ENCODE results near the gene ATP6AP2. TPM values are rescaled to one million over a fixed set of nuclear protein-coding genes. Genes with fewer than 3 reads are reported as not detected.
A peak's percentile ranks its signal among the peaks of the same experiment; 100 is the strongest.

ATP6AP2 gene
- polyA plus RNA-seq, 1 donor (not counting 4 experiments of a cell fraction or from before 2014, with no cell fraction given): 176 TPM

DNA sequence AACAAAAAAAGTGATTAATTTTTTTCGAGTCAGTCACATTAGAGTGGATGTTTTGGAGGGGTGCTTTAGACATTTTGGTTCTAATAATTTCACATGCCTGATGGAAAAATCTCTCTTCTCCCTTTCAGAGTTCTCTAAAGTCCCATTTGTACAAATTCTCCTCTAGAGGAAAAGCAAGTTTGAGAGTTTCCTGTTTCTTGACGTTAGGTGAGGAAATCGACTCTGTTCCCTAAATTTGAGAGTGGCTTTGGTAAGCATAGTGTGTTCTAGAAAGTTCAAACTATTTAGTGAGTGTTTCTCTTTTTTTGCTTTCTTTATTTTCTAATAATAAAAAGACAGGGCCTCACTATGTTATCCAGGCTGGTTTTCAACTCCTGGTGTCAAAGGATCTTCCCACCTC lies 1.6 kb upstream of the ATP6AP2 start:
- Histone ChIP-seq H2AFZ (ENCODE audit: control insufficient read depth, low read length) (no peak overlapping the region), H4K20me1 (ENCODE audit: control insufficient read depth, extremely low read depth, insufficient read depth, low read length) (no peaks in the 10 kb centered on the region), H3K9ac (ENCODE audit: control insufficient read depth, extremely low read depth, insufficient read depth, low read length) (no peak overlapping the region), H3K36me3 (ENCODE audit: control insufficient read depth in 2 of 2, extremely low read depth in 1 of 2, insufficient read depth in 2 of 2, low read length in 2 of 2) (no peaks in the 10 kb centered on the region), H3K27ac (ENCODE audit: control insufficient read depth, insufficient read depth, low read length) (no peak overlapping the region), H3K4me3 (ENCODE audit: control insufficient read depth in 2 of 3, extremely low read depth in 1 of 3, insufficient read depth in 2 of 3, low read depth in 1 of 3, low read length in 3 of 3) (no peak overlapping the region), H3K9me1 (ENCODE audit: control insufficient read depth, extremely low read depth, insufficient read depth, low read length) (no peaks in the 10 kb centered on the region), H3K4me2 (ENCODE audit: control insufficient read depth, extremely low read depth, insufficient read depth, low read depth, low read length) (no peak overlapping the region), H3K79me2 (ENCODE audit: control insufficient read depth, insufficient read depth, low read length) (peaks cover 25% of the 10 kb centered on the region), H3K9me3 (ENCODE audit: control insufficient read depth, low read depth, low read length) (no peaks in the 10 kb centered on the region), H3K4me1 (ENCODE audit: control insufficient read depth, extremely low read depth, insufficient read depth, low read length) (peaks cover 5% of the 10 kb centered on the region), H3K27me3 (ENCODE audit: control insufficient read depth, extremely low read depth, insufficient read depth, low read length) (no peaks in the 10 kb centered on the region)
- no peak for DNase-seq (ENCODE audit: low read depth, low spot score)
- dilution Hi-C loops (cut with MboI; ENCODE audit: extremely low pct_ligation_motif_present, low sequenced_read_pairs): no loop called here
- FAIRE-seq: no peak
- TF ChIP-seq CTCF (optimal IDR thresholded peaks at IDR 0.05 in 1 of 3, IDR thresholded peaks at IDR 0.05 in 1 of 3, conservative IDR thresholded peaks at IDR 0.05 in 1 of 3; ENCODE audit: extremely low read depth in 1 of 3, insufficient read depth in 2 of 3, low read length in 3 of 3) (no peak), EZH2 (IDR thresholded peaks at IDR 0.05; ENCODE audit: low read length) (no peak)

- no peaks in the 10 kb centered on the region for H3K27me3 ChIP-seq (ENCODE audit: control insufficient read depth, extremely low read depth, insufficient read depth, low read length)
- no peaks in the 10 kb centered on the region for H3K9me3 ChIP-seq (ENCODE audit: control insufficient read depth, low read depth, low read length)
- peaks cover 25% of the 10 kb centered on the region for H3K79me2 ChIP-seq (ENCODE audit: control insufficient read depth, insufficient read depth, low read length)
- no peak for FAIRE-seq
- TF ChIP-seq CTCF (optimal IDR thresholded peaks at IDR 0.05 in 1 of 3, IDR thresholded peaks at IDR 0.05 in 1 of 3, conservative IDR thresholded peaks at IDR 0.05 in 1 of 3; ENCODE audit: extremely low read depth in 1 of 3, insufficient read depth in 2 of 3, low read length in 3 of 3): no peak
- TF ChIP-seq EZH2 (IDR thresholded peaks at IDR 0.05; ENCODE audit: low read length): no peak
- H3K36me3 ChIP-seq (ENCODE audit: control insufficient read depth in 2 of 2, extremely low read depth in 1 of 2, insufficient read depth in 2 of 2, low read length in 2 of 2): no peaks in the 10 kb centered on the region
- H3K4me1 ChIP-seq (ENCODE audit: control insufficient read depth, extremely low read depth, insufficient read depth, low read length): peaks cover 5% of the 10 kb centered on the region
- peak overlapping the region; percentile 61 for H3K27ac ChIP-seq (ENCODE audit: control insufficient read depth, insufficient read depth, low read length)
- peak overlapping the region; percentile 94 for H2AFZ ChIP-seq (ENCODE audit: control insufficient read depth, low read length)
- dilution Hi-C loops (cut with MboI; ENCODE audit: extremely low pct_ligation_motif_present, low sequenced_read_pairs): no loop called here
- H3K9ac ChIP-seq (ENCODE audit: control insufficient read depth, extremely low read depth, insufficient read depth, low read length): peak overlapping the region; percentile 76
- H3K4me2 ChIP-seq (ENCODE audit: control insufficient read depth, extremely low read depth, insufficient read depth, low read depth, low read length): peak overlapping the region; percentile 71
- H3K9me1 ChIP-seq (ENCODE audit: control insufficient read depth, extremely low read depth, insufficient read depth, low read length): no peaks in the 10 kb centered on the region
- H4K20me1 ChIP-seq (ENCODE audit: control insufficient read depth, extremely low read depth, insufficient read depth, low read length): no peaks in the 10 kb centered on the region
- H3K4me3 ChIP-seq (ENCODE audit: control insufficient read depth in 2 of 3, extremely low read depth in 1 of 3, insufficient read depth in 2 of 3, low read depth in 1 of 3, low read length in 3 of 3): peak overlapping the region; percentile 59 to 74 (median 67)
- DNase-seq (ENCODE audit: low read depth, low spot score): no peak
These were observed 752 bp upstream of the ATP6AP2 start for GRCh38 chrX:40579900-40580536.
